CD14-positive monocyte (primary cell): Measurements from ENCODE around the gene UBC. TPM values are rescaled to one million over a fixed set of nuclear protein-coding genes. Genes with fewer than 3 reads are reported as not detected.
A peak's percentile ranks its signal among the peaks of the same experiment; 100 is the strongest.

Experiments
- DNase-seq, 3 donors: peaks; one replicate each; pipeline ENCODE4 v3.0.0-alpha.2; 2011 to 2022
- H2AFZ ChIP-seq: 2 replicates; pipeline ENCODE4 v1.6.0; 2012; ENCODE audit warnings: mild to moderate bottlenecking, low read depth, low read length, inconsistent platforms; ENCODE audit not compliant: insufficient read depth, poor library complexity, severe bottlenecking
- H3K27ac ChIP-seq, 2 donors: 1 replicate in 1 of 2; 2 replicates in 1 of 2; pipeline ENCODE4 v1.5.1; 2012 to 2013; ENCODE audit warnings: low read length in 2 of 2, control low read depth in 1 of 2, inconsistent platforms in 1 of 2, low read depth in 1 of 2, mild to moderate bottlenecking in 1 of 2
- H3K27me3 ChIP-seq, 2 donors: one replicate each; pipeline versions ENCODE4 v1.6.0 to v1.6.1; 2011 to 2013; ENCODE audit warnings: low read length in 2 of 2; ENCODE audit not compliant: control insufficient read depth in 2 of 2, insufficient read depth in 2 of 2
- H3K36me3 ChIP-seq, 2 donors: replicated peaks in 1 of 2; 1 replicate in 1 of 2; 2 replicates in 1 of 2; pipeline versions ENCODE4 v1.5.1 to v1.6.1; 2012 to 2013; ENCODE audit warnings: low read length in 2 of 2, control low read depth in 1 of 2, inconsistent platforms in 1 of 2, mild to moderate bottlenecking in 1 of 2; ENCODE audit not compliant: insufficient read depth in 2 of 2, control insufficient read depth in 1 of 2
- H3K4me1 ChIP-seq, 2 donors: 1 replicate in 1 of 2; 2 replicates in 1 of 2; pipeline versions ENCODE4 v1.5.1 to v1.6.1; 2012 to 2013; ENCODE audit warnings: low read length in 2 of 2, control low read depth in 1 of 2, inconsistent platforms in 1 of 2, mild to moderate bottlenecking in 1 of 2, moderate library complexity in 1 of 2; ENCODE audit not compliant: insufficient read depth in 2 of 2, control insufficient read depth in 1 of 2
- H3K4me2 ChIP-seq: replicated peaks from 2 replicates; pipeline ENCODE3; 2012; ENCODE audit warnings: low read length, moderate library complexity, mild to moderate bottlenecking; ENCODE audit not compliant: poor library complexity, severe bottlenecking; ENCODE audit errors: extremely low read depth
- H3K4me3 ChIP-seq, 3 experiments: fragments of 200-600 bp in 1 of 3; sonication (generic) in 1 of 3; replicated peaks in 1 of 3; 1 replicate in 2 of 3; 2 replicates in 1 of 3; pipeline ENCODE4 v1.5.1; 2011 to 2013; ENCODE audit warnings: low read length in 3 of 3, mild to moderate bottlenecking in 3 of 3, control low read depth in 2 of 3, low read depth in 2 of 3, inconsistent platforms in 1 of 3, moderate library complexity in 1 of 3
- H3K79me2 ChIP-seq: 2 replicates; pipeline ENCODE4 v1.6.0; 2012; ENCODE audit warnings: mild to moderate bottlenecking, control low read depth, inconsistent platforms, low read length, moderate library complexity; ENCODE audit not compliant: insufficient read depth
- H3K9ac ChIP-seq: 2 replicates; pipeline ENCODE4 v1.6.0; 2017; ENCODE audit warnings: low read length, mild to moderate bottlenecking; ENCODE audit not compliant: insufficient read depth, poor library complexity, severe bottlenecking
- H3K9me3 ChIP-seq, 2 donors: replicated peaks in 1 of 2; 1 replicate in 1 of 2; 2 replicates in 1 of 2; pipeline versions ENCODE4 v1.5.1 to v1.6.1; 2012 to 2013; ENCODE audit warnings: low read length in 2 of 2, control low read depth in 1 of 2; ENCODE audit not compliant: control insufficient read depth in 1 of 2, insufficient read depth in 1 of 2
- H4K20me1 ChIP-seq: 2 replicates; pipeline ENCODE4 v1.6.0; 2012; ENCODE audit warnings: mild to moderate bottlenecking, low read length, control low read depth, moderate library complexity; ENCODE audit not compliant: insufficient read depth
- H3K27ac Mint-ChIP-seq, 7 donors: one replicate each; pipeline ENCODE4 v1.8.0; 2020; ENCODE audit warnings: mild to moderate bottlenecking in 7 of 7, mixed read lengths in 7 of 7, moderate library complexity in 6 of 7, inconsistent platforms in 2 of 7
- H3K27me3 Mint-ChIP-seq, 3 donors: one replicate each; pipeline ENCODE4 v1.8.0; 2021 to 2022; ENCODE audit warnings: low read depth in 3 of 3, mild to moderate bottlenecking in 3 of 3, mixed read lengths in 3 of 3, moderate library complexity in 3 of 3, inconsistent platforms in 1 of 3
- H3K36me3 Mint-ChIP-seq, 2 donors: one replicate each; pipeline ENCODE4 v1.8.0; 2020; ENCODE audit warnings: mixed read lengths in 2 of 2, inconsistent platforms in 1 of 2, mild to moderate bottlenecking in 1 of 2
- H3K4me1 Mint-ChIP-seq: one replicate; pipeline ENCODE4 v1.8.0; 2020; ENCODE audit warnings: mild to moderate bottlenecking, mixed read lengths
- H3K4me3 Mint-ChIP-seq, 2 donors: one replicate each; pipeline ENCODE4 v1.8.0; 2020; ENCODE audit warnings: mild to moderate bottlenecking in 2 of 2, mixed read lengths in 2 of 2, moderate library complexity in 1 of 2
- H3K9me3 Mint-ChIP-seq, 7 donors: one replicate each; pipeline ENCODE4 v1.8.0; 2020 to 2022; ENCODE audit warnings: mixed read lengths in 7 of 7, mild to moderate bottlenecking in 6 of 7, moderate library complexity in 6 of 7, inconsistent platforms in 2 of 7
- CTCF ChIP-seq: fragments of 200-600 bp; IDR thresholded peaks from one replicate; pipeline ENCODE4 v1.8.0; 2022; ENCODE audit warnings: antibody characterized with exemption, mild to moderate bottlenecking
- WGBS: methylation state at CpG from one replicate; pipeline ENCODE4 v1.1.5; 2013; ENCODE audit warnings: missing lambda C conversion rate; ENCODE audit not compliant: insufficient coverage; 5-methylcytosine and 5-hydroxymethylcytosine counted together
- intact Hi-C, 2 donors: fragments of 100-400 bp; cut with micrococcal nuclease; formaldehyde crosslinking; loops; one replicate each; pipeline versions ENCODE4 v1.15.0 to v1.15.1; 2023
- polyA plus RNA-seq, 3 donors: library from polyadenylated mRNA; depleted of rRNA in 1 of 3; unstranded in 2 of 3; stranded (reverse) in 1 of 3; fragments of 300-500 nt in 2 of 3; fragments of >200 nt in 1 of 3; fragmentation: Illumina TruSeq in 2 of 3; gene quantifications; 1 replicate in 2 of 3; 2 replicates in 1 of 3; pipeline ENCODE4 v1.2.3, GENCODE V29; 2012 to 2021

The UBC gene
- polyA plus RNA-seq, 3 donors = 969 to 11,097 (median 1,385) TPM

- Histone ChIP-seq H4K20me1 (peaks cover 57% of the 10 kb centered on the region), H3K27me3 (no peaks in the 10 kb centered on the region), H3K36me3 (peaks cover 10 to 11% of the 10 kb centered on the region in 2 donors), H3K27ac (no peak overlapping the region), H3K9me3 (no peaks in the 10 kb centered on the region), H3K4me1 (peaks cover 20 to 30% of the 10 kb centered on the region in 2 donors), H2AFZ (no peak overlapping the region), H3K79me2 (peaks cover 15% of the 10 kb centered on the region), H3K4me2 (no peak overlapping the region), H3K4me3 (no peak overlapping the region), H3K9ac (no peak overlapping the region)
- TF ChIP-seq CTCF = peak; percentile 100
- intact Hi-C loops = loop anchor here (2.0 to 10.0 kb wide), 5 partner anchors 34 to 872 kb away; no protein-coding TSS in a partner anchor
- no peak overlapping the region for H3K4me3 Mint-ChIP-seq
- peaks cover 9 to 11% of the 10 kb centered on the region in 2 donors for H3K36me3 Mint-ChIP-seq
- DNase-seq = peak; percentile 82 to 93 (median 86)
- H3K9me3 Mint-ChIP-seq = no peaks in the 10 kb centered on the region
- no CpG with 5 or more reads among the region's 2 CpGs for WGBS
- H3K4me1 Mint-ChIP-seq = peaks cover 38% of the 10 kb centered on the region
- H3K27ac Mint-ChIP-seq = peak overlapping the region in 1 of 7 donors; percentile 47
- H3K27me3 Mint-ChIP-seq = peaks cover 0 to 2% (median 0%) of the 10 kb centered on the region in 3 donors
These were observed 7.7 kb downstream of the UBC start for GRCh38 chr12:124906606-124907261.

GRCh38 chr12:124904306-124905098, 9.9 kb downstream of the UBC start:
- H3K4me3 Mint-ChIP-seq = peak overlapping the region in 1 of 2 donors; percentile 49
- peaks cover 13 to 16% of the 10 kb centered on the region in 2 donors for H3K4me1 ChIP-seq

More at GRCh38 chr12:124904306-124905098, 9.9 kb downstream of the UBC start:
- DNase-seq = peak; percentile 77 to 99 (median 86)
- H3K36me3 ChIP-seq = no peaks in the 10 kb centered on the region
- H3K4me3 ChIP-seq = no peak overlapping the region
- Mint-ChIP-seq H3K9me3 (no peaks in the 10 kb centered on the region), H3K27me3 (peaks cover 0 to 2% (median 0%) of the 10 kb centered on the region in 3 donors), H3K36me3 (no peaks in the 10 kb centered on the region), H3K4me1 (peaks cover 24% of the 10 kb centered on the region), H3K27ac (peak overlapping the region; percentile 19 to 85 (median 56))
- H4K20me1 ChIP-seq = peaks cover 35% of the 10 kb centered on the region
- no peaks in the 10 kb centered on the region for H3K9me3 ChIP-seq
- WGBS = 29% methylated on average over 9 of the region's 15 CpGs
- no peak overlapping the region for H3K9ac ChIP-seq
- no peaks in the 10 kb centered on the region for H3K79me2 ChIP-seq
- no peak overlapping the region for H2AFZ ChIP-seq
- intact Hi-C loops = loop anchor here (5.0 to 10.0 kb wide), 4 partner anchors 38 to 870 kb away; no protein-coding TSS in a partner anchor
- H3K27ac ChIP-seq = peak overlapping the region; percentile 34 to 64
- H3K27me3 ChIP-seq = no peaks in the 10 kb centered on the region
- H3K4me2 ChIP-seq = no peak overlapping the region
- no peak for TF ChIP-seq CTCF
